ENCODE results near the gene PTGER3. TPM values are rescaled to one million over a fixed set of nuclear protein-coding genes. Genes with fewer than 3 reads are reported as not detected.

The PTGER3 gene
- total RNA-seq, 6 experiments from 2014 or later, result 0.12 to 0.35 (median 0.20) TPM; not detected in 2

DNA sequence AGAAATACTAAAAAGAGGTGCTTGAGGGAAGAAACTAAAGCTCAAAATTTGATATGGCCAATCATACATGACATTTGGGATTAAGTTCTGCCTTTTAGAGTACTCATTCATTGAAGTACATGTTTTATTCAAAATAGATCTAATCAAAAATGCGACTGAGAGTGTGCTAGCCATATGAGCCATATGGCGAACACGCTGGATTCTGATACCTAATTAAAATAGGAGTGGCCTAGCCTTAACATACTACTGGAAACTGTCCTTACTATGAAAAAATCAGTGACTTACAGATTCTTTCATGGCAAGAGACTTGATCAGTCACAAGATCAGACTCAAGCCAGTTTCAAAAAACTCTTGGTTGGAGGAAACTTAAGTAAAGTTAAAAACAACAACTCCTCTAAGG lies 73.9 kb downstream of the PTGER3 start:
- DNase-seq, result no peak
- ATAC-seq, result no peak

DNA sequence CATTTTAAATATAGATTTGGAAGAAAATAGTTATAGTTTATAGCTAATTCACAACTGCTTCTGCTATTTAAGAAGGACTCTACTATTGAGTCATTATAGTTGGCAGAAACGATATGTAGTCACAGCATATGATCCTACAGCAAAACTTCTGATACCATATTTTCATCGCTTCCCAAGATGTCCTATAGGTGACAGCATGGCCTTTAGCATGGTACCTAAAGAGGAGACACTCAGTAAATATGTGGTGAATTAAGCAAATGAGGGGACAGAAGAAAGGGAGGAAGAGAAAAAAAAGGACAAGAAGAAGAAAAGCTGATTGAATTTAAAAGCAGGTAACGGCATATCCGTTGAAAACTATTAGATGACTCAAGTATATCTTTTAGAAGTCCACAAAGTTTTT lies 77.2 kb downstream of the PTGER3 start:
- no peaks in the 10 kb centered on the region for H3K9me3 ChIP-seq
- no peak for DNase-seq
- H3K36me3 ChIP-seq, result no peaks in the 10 kb centered on the region
- intact Hi-C loops (cut with DNase I), result no loop called here
- H3K4me1 ChIP-seq, result no peaks in the 10 kb centered on the region
- no peaks in the 10 kb centered on the region for H3K27me3 ChIP-seq
- 71% methylated on average over 4 of the region's 4 CpGs for WGBS (ENCODE audit: insufficient coverage, low coverage, low lambda C conversion rate, missing lambda C conversion rate)
- no peak for TF ChIP-seq POLR2A (IDR thresholded peaks at IDR 0.05)
- TF ChIP-seq, protein P1, sequence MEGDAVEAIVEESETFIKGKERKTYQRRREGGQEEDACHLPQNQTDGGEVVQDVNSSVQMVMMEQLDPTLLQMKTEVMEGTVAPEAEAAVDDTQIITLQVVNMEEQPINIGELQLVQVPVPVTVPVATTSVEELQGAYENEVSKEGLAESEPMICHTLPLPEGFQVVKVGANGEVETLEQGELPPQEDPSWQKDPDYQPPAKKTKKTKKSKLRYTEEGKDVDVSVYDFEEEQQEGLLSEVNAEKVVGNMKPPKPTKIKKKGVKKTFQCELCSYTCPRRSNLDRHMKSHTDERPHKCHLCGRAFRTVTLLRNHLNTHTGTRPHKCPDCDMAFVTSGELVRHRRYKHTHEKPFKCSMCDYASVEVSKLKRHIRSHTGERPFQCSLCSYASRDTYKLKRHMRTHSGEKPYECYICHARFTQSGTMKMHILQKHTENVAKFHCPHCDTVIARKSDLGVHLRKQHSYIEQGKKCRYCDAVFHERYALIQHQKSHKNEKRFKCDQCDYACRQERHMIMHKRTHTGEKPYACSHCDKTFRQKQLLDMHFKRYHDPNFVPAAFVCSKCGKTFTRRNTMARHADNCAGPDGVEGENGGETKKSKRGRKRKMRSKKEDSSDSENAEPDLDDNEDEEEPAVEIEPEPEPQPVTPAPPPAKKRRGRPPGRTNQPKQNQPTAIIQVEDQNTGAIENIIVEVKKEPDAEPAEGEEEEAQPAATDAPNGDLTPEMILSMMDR (IDR thresholded peaks at IDR 0.05), result no peak
- H3K4me3 ChIP-seq, result no peak overlapping the region
- H3K27ac ChIP-seq, result no peak overlapping the region
- ATAC-seq, result no peak

More for the DNA sequence above, 73.9 kb downstream of the PTGER3 start:
- Histone ChIP-seq H3K36me3 (no peaks in the 10 kb centered on the region), H3K27ac (no peak overlapping the region), H3K4me3 (no peak overlapping the region), H3K9me3 (no peaks in the 10 kb centered on the region), H3K4me1 (no peaks in the 10 kb centered on the region), H3K27me3 (no peaks in the 10 kb centered on the region)
- intact Hi-C loops (cut with DNase I), result no loop called here
- WGBS (ENCODE audit: insufficient coverage, low coverage, low lambda C conversion rate, missing lambda C conversion rate), result 50% methylated on average over 3 of the region's 3 CpGs
- TF ChIP-seq, protein P1 (IDR thresholded peaks at IDR 0.05), result no peak
- no peak for TF ChIP-seq POLR2A (IDR thresholded peaks at IDR 0.05)

DNA sequence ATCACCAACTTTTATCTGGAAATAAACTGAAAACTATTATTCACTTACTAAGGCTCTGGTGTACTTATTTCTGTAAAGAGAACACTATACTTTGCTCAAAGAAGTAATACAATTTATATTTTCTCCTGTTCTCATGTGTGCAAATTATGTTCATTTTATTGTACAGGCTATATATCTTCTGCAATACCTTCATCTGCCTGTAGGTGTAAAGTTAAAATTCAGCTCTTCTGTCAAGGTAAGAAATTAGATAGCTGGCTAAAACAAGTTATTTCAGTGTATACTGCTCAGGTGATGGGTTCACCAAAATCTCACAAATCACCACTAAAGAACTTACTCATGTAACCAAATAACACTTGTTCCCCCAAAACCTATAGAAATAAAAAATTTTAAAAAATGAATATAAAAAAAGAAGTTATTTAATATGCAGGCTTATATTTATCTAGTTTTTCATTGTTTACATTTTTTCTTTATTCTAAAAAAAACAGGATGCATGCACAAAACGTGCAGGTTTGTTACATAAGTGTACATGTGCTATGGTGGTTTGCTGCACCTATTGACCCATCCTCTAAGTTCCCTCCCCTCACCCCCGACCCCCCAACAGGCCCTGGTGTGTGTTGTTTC lies 81.5 kb downstream of the PTGER3 start:
- H3K4me3 ChIP-seq, result no peak overlapping the region
- DNase-seq (no peak), ATAC-seq (no peak)
- WGBS (ENCODE audit: insufficient coverage, low coverage, low lambda C conversion rate, missing lambda C conversion rate), result 10% methylated on average over 2 of the region's 2 CpGs
- H3K9me3 ChIP-seq, result no peaks in the 10 kb centered on the region
- H3K36me3 ChIP-seq, result no peaks in the 10 kb centered on the region
- intact Hi-C loops (cut with DNase I), result no loop called here
- H3K27me3 ChIP-seq, result no peaks in the 10 kb centered on the region
- no peaks in the 10 kb centered on the region for H3K4me1 ChIP-seq
- no peak overlapping the region for H3K27ac ChIP-seq
- TF ChIP-seq, protein P1 (IDR thresholded peaks at IDR 0.05), result peak in 3 of 4 donors; percentile 15 to 24 (median 16)
- TF ChIP-seq POLR2A (IDR thresholded peaks at IDR 0.05), result no peak

- 38% methylated on average over 1 of the region's 6 CpGs for WGBS (ENCODE audit: insufficient coverage, low coverage, low lambda C conversion rate, missing lambda C conversion rate)
- Histone ChIP-seq H3K36me3 (no peaks in the 10 kb centered on the region), H3K4me3 (no peak overlapping the region), H3K4me1 (no peaks in the 10 kb centered on the region), H3K27ac (no peak overlapping the region), H3K9me3 (no peaks in the 10 kb centered on the region), H3K27me3 (no peaks in the 10 kb centered on the region)
- no peak for TF ChIP-seq POLR2A (IDR thresholded peaks at IDR 0.05)
- TF ChIP-seq, protein P1 (IDR thresholded peaks at IDR 0.05), result no peak
- no peak for ATAC-seq
- no peak for DNase-seq
- intact Hi-C loops (cut with DNase I), result no loop called here
Measured at GRCh38 chr1:70963374-70963773, 84.2 kb downstream of the PTGER3 start.
